WI38 (cell line): ENCODE results near the gene FKBP10.

ENCODE experiments used
- H3K4me3 ChIP-seq: 2 replicates; pipeline ENCODE4 v1.5.1; 2011; ENCODE audit warnings: low read depth, mild to moderate bottlenecking, control low read depth, low read length
- TF ChIP-seq, protein P1 (sequence below): IDR thresholded peaks from 2 replicates; pipeline ENCODE4 v1.5.1; 2012; ENCODE audit warnings: low read depth, mild to moderate bottlenecking, control low read depth, low read length

Gene FKBP10

DNA sequence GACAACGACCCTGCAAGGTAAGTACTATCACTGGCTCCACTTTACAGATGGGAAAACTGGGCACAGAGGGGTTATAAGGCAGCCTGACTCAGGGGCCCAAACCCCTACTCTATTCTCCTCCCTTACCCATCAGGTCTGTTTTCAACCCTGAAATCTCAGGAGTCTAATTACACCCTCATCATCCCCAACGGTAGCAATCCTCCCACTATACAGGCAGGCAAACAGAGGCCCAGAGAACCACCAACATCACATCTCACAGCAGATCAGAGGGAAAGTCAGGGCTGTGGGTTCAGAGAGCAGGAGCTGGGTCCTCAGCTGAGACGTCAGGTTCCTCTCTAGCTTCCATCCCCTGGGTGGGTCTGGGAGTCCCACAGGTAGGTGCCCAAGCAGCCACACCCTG lies 42.8 kb upstream of the FKBP10 start:
- TF ChIP-seq, protein P1, sequence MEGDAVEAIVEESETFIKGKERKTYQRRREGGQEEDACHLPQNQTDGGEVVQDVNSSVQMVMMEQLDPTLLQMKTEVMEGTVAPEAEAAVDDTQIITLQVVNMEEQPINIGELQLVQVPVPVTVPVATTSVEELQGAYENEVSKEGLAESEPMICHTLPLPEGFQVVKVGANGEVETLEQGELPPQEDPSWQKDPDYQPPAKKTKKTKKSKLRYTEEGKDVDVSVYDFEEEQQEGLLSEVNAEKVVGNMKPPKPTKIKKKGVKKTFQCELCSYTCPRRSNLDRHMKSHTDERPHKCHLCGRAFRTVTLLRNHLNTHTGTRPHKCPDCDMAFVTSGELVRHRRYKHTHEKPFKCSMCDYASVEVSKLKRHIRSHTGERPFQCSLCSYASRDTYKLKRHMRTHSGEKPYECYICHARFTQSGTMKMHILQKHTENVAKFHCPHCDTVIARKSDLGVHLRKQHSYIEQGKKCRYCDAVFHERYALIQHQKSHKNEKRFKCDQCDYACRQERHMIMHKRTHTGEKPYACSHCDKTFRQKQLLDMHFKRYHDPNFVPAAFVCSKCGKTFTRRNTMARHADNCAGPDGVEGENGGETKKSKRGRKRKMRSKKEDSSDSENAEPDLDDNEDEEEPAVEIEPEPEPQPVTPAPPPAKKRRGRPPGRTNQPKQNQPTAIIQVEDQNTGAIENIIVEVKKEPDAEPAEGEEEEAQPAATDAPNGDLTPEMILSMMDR: no peak
- H3K4me3 ChIP-seq: no peak overlapping the region

DNA sequence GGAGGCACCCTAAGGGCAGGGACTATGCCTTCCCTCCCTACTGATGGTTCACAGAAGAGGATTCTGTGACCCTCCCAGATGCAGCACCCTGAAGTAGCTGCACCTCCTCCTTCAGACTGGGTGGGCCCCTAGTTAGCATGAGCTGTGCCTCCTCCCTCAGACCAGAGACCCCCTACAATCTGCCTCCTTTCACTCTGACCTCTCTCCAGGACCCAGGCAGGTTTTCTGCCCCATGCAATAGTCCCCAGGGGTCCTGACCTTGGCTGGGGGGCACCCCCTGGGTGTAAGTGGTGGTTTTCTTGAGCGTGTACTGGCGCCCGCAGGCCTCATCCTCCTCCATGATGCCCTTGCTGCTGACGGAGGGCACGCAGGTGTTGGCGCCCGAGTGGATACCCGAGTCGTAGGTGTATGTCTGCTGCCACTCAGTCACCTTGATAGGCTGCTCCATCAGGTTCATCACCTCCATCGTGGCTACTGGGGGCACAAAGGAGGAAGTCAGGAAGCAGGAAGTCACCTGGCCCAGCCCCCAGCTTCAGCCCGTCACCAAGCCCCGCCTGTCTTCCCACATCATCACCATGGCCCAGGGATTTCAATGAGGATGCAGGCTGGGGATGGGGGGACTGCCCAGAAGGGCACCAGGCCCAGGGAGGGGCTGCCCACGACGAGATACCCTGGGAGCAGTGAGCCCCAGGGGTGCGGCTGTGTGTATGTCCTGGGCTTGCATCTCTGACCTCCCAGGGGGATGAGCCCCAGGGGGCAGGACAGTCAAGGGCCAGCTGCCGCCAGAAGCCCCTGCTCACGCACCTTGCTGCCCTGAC lies 41.2 kb upstream of the FKBP10 start:
- TF ChIP-seq, protein P1: no peak
- H3K4me3 ChIP-seq: no peak overlapping the region

DNA sequence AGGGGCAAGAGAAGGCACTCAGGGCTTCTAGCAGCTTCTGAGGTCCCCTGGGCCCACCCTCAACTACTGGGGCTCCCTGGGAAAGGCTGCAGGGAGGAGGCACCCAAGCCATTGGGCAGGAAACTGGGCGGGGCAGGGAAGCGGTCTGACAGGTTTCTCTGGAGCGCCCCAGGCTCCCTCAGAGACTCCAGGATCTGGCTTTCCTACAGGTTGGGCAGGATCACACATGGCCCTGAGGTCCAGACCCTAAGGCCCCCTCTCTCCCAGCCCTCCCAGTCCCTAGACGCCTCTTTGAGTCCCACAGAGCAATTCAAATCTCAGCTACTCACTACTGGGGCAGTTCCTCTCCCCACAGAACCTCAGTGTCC lies 40.6 kb upstream of the FKBP10 start:
- TF ChIP-seq, protein P1: no peak
- no peak overlapping the region for H3K4me3 ChIP-seq

DNA sequence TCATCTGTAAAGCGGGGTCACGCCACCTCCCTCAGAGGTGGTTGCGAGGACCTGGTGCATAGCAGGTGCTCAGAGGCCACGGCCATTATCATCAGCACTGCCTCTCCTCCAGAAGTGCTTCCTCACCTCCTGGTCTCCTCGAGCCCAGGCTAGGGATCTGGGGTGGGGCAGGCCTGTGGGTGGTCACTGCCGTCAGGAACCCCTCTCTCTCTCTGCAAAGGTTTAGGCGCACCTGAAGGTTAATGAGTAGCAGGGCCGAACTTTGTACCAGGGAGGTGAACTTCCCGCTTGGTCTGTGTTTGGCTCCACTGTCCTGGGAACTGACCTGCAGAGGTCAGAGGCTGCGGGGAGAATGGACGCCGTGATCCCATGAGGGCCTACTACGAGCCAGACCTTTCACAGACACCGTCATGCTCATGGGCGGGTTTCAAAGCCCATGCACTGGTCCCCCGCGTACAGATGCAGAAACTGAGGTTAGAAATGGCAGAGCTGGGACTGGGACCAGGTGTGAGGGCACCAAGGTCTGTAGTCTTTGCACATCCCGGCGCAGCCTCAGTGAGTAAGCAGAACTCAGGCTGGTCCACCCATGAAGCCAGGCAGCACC lies 40.1 kb upstream of the FKBP10 start:
- TF ChIP-seq, protein P1: no peak
- H3K4me3 ChIP-seq: no peak overlapping the region

DNA sequence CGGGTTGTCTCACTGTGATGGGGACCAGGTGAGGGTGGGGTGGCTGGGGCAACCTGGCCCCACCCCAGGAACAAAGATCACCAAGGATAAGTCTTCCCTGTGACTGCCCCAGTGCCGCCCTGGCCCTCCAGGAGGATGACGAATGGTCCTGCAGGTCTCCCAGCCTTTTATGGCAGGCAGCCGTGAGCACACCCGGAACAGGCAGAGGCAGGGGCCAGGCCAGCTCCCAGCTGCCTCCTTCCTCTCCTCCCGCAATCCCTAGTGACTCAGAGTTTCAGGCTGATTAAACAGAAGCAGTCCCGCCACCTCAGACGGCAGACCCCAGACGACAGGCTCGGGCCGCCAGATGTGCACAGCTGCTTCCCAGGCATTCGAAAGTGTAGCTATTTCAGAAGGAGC lies 39.6 kb upstream of the FKBP10 start:
- TF ChIP-seq, protein P1: no peak
- H3K4me3 ChIP-seq: no peak overlapping the region

DNA sequence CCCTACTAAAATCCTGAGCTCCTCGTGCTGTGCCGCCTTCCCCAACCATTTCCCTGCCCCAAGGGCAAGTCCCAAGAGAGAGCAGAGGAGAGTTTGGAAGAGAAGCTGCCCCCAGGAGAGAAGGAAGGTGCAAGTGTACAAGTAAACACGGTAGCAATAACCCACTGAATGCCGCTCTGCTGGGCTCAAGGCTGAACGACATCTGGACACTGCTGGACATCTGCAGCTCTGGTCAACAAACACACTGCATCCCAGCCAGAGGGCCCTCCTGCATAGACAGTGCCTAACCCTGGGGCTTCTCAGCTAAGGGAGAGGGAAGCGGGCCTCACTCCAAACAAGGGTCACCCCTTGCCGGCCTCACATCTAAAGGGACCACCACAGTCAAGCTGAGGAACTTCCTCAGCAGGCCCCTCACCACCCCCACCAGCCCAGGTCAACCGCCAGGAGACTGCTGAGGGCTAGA lies 39.0 kb upstream of the FKBP10 start:
- TF ChIP-seq, protein P1: no peak
- no peak overlapping the region for H3K4me3 ChIP-seq
